Kidney tubule cell (primary cell): ENCODE measurements around the gene SOWAHC.

Source experiments
- DNase-seq: peaks from one replicate; pipeline ENCODE4 v3.0.0-alpha.2; 2018; ENCODE audit warnings: low spot score

The SOWAHC gene

GRCh38 chr2:109646961-109647360 is 32.8 kb downstream of the SOWAHC start:
- DNase-seq = no peak

GRCh38 chr2:109647636-109648035 is 33.5 kb downstream of the SOWAHC start:
- peak; percentile 71 for DNase-seq

- DNase-seq = no peak
Observed at GRCh38 chr2:109648041-109648527, 33.9 kb downstream of the SOWAHC start.

DNA sequence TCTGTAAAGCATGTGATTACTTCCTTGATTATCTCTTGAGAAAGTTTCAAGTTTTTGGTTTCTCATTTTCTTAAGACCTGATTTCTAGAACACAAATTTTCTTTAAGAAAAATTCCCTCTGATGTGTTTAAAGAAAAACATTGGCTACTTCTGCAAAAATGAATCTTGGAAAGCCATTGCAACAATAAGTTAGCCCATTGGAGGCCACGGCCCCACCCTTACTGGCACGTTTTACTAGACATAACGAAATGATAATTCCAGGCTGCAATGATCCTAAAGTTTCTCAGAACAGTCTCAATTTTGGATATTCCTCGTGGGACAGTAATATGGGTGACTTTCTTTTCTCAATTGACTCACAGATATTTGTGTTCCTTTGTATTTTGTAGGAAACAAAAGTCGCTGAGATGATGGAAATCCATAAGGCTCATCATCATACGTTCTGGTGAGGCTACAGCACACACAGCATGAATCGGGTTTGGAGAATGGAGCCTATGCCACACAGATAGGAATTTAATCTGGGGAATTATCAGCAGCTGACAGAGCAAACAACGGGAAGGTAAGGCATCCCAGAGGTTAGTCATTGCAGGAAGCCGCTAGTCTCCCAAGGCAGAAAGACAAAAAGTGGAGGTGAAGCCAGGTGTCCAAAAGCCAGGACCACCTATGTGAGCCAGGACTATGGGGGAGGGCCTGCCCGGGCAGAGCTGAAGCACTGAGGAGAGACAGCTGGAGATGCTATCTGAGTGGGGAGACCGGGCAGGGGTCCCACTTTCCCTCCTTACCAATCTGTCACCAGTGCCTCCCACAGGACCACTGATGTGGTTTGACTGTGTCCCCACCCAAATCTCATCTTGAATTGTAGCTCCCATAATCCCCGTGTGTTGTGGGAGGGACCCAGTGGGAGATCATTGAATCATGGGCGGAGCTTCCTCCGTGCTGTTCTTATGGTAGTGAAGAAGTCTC is 35.9 kb downstream of the SOWAHC start:
- no peak for DNase-seq

DNA sequence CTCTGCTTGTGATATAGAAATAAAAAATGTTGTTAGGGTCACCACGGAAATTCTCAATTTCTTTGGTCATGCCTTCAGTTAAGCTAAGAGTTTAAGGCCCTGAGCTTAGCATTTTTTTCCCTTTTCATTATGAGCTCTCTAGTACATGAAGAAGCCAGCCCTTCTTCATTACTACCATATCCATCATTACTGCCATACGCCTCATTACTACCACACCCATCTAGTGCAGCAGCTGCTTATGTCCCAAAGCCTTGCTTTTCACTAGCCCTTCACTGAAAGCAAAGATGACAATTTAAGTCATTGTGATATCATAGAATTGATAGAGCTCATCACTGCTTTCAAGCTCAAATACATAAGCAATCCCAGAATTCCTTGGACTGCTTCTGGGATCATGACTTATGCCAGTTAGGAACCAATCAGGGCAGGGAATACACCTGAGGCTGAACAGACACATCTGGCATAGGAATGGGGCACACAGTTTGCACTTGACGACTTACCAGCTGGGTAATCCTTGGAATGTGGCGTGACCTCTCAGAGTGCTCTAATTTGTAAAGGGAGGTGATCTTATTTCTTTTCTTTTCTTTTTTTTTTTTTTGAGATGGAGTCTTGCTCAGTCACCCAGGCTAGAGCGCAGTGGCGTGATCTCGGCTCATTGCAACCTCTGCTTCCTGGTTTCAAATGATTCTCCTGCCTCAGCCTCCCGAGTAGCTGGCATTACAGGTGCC is 40.3 kb downstream of the SOWAHC start:
- DNase-seq = no peak

DNA sequence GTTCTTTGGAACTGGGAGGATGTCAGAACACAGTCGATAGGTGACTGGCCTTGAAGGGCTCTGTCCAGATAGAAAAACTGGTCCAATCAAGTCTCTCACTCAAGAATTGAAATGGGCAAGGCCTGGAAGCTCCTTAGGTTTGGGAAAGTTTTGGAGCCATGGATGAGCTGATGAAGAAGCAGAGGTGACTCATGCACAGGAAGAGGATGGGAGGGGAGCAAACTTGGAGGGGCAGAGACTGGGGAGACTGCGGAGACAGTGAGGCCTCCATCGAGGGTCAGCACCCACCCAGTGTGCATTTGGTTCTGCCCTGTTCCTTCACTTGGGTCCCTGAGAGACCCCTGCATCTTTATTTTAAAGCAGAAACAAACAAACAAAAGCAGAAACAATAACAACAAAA is 41.1 kb downstream of the SOWAHC start:
- DNase-seq = no peak

DNA sequence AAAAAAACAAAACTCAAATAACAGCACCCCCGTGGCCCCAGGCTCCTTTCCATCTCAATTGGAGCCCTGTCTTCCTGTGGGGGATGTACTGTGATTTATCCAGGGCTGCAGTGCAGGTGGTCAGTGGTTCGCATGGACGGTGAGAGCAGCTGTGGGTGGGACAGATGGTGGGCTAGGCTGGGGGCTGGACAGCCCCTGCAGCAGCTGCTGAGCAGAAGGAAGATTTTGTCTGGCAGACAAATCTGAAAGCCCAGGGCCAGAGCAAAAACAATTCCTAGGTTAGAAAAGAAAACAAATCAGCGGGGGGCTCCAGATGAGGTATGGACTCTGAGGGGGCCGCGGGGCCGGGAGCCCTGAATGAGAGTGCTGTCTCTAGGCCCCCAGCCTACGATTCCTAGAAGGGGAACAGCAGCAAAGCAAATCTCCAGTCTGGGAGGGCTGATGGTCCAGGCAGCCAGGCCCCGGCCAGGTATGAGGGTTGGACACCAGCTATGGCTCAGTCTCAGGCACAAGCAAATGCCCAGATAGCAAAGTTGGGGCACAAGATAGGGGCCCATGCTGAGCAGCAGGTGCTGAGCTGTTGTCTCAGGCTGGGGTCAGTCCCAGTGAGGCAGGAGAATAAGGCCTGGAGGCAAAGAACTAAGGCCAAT is 45.4 kb downstream of the SOWAHC start:
- DNase-seq = no peak

DNA sequence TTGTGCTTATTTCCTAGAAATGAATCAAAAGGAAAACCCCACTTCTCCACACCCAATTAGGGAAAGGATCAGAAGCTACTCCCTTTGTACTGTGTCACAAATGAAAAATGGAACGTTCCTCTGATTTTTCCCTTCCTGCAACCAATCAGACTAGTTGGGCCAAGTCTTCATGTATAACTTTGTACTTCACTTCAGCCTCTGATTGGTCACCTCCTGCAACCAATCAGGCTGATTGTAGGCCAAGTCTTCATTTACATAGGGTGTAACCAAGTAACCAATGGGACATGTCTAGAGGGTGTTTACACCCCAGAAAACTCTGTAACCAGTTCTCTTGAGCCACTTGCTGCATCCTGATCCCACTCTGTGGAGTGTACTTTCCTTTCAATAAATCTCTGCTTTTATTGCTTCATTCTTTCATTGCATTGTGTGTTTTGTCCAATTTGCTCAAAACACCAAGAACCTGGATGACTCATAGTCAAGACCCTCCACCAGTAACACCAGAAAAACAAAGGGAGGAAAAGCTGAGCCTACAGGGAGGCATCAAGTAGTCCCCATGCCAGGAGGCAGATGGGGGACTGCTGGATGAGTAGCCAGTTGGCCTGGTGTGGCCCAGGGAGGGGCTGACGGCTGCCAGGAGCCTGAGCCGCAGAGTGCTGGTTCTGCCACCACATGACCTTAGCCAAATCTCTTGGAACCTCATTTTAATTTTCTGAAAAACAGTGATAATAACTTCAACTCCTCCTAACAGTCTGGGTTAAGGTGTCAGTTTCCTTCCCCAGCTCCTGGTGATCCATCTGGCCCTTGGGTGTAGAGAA is 46.1 kb downstream of the SOWAHC start:
- DNase-seq = no peak

GRCh38 chr2:109662889-109663288 is 48.7 kb downstream of the SOWAHC start:
- no peak for DNase-seq

- peak; percentile 65 for DNase-seq
Observed at GRCh38 chr2:109663721-109664120, 49.6 kb downstream of the SOWAHC start.

DNA sequence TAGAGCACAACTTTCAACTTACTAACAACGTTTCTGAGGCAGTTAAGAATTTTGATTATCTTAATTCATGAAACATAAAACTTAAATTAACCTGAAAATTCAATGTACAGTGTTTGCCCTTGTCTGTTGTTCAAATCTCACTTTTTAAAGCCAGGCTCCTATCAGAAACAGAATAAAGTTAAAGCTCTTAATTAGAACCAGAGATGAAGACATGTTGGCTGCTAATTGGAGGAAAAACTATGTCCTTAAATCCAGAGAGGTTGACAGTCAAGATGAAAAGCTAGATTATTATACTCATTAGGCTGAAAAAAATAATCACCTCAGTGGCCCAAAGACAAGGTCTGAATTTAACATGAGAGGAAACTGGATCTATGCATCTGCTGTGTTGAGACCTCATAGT is 52.3 kb downstream of the SOWAHC start:
- no peak for DNase-seq
